GM23248 (cell line): ENCODE measurements around the gene TMEM196.

Experiments
- EZH2 ChIP-seq: fragments of 200-600 bp; sonication (generic); IDR thresholded peaks from 2 replicates; pipeline ENCODE4 v1.6.1; 2018; ENCODE audit warnings: antibody characterized with exemption, mild to moderate bottlenecking; ENCODE audit not compliant: insufficient read depth, poor library complexity, severe bottlenecking
- EZH2phosphoT487 ChIP-seq: fragments of 200-600 bp; sonication (generic); IDR thresholded peaks from 2 replicates; pipeline ENCODE4 v1.6.1; 2018; ENCODE audit warnings: antibody characterized with exemption, moderate library complexity, mild to moderate bottlenecking, low read depth; ENCODE audit not compliant: insufficient read depth

DNA sequence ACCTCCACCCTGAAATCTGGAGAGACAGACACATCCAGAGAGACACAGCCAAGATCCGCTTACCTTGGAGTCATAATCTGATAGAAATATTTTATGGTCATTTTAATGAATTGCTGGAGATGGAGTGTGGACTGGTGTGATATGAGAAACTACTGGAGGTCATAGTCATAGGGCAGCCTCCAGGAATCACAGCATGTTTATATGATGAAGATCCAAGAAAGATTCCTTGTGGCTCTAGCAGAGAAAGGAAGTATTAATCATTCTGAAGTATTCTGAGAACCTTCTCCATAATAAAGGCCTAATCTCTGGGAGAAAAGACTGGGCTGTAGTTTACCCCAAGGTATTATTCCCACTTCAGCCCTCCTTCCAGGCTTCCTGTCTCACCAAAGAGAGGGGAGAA is 102.6 kb downstream of the TMEM196 start:
- TF ChIP-seq EZH2 (no peak), EZH2phosphoT487 (no peak)
